Panc1 (cell line): Measurements from ENCODE around the gene C3orf49. TPM values are rescaled to one million over a fixed set of nuclear protein-coding genes. Genes with fewer than 3 reads are reported as not detected.

ENCODE experiments used
- ATAC-seq: fragments of 200-7000 bp; cut with Tn5 transposase; 2 replicates; pipeline ENCODE4 v1.9.1; 2020; ENCODE audit warnings: mild to moderate bottlenecking, moderate library complexity
- BruUV-seq: library from RNA; stranded (reverse); fragments of 400-500 nt; replicated peaks from 2 replicates; lab custom pipeline; 2021; lab: Mats Ljungman, UMichigan
- CTCF ChIA-PET: fragments of 300-600 bp; sonication (Branson Sonifier 250); formaldehyde crosslinking; loops from one replicate; lab custom pipeline; 2022; ENCODE audit warnings: antibody characterized with exemption; lab: Charles Lee
- POLR2A ChIA-PET: fragments of 300-600 bp; sonication (Branson Sonifier 250); formaldehyde crosslinking; loops from one replicate; lab custom pipeline; 2022; ENCODE audit warnings: antibody characterized with exemption; lab: Charles Lee
- DNase-seq: peaks from one replicate; pipeline ENCODE4 v3.0.0-alpha.2; 2010; ENCODE audit warnings: low read depth, low spot score
- H3K27ac ChIP-seq: 2 replicates; pipeline ENCODE4 v1.5.1; 2011; ENCODE audit warnings: mild to moderate bottlenecking, low read length, inconsistent platforms
- H3K27me3 ChIP-seq: fragments of 200-500 bp; sonication (Bioruptor generic); 2 replicates; pipeline ENCODE4 v1.6.0; 2014; ENCODE audit warnings: low read length, inconsistent platforms; ENCODE audit not compliant: control insufficient read depth, insufficient read depth
- H3K36me3 ChIP-seq: fragments of 200-500 bp; sonication (Bioruptor generic); 2 replicates; pipeline ENCODE4 v1.5.1; 2014; ENCODE audit warnings: inconsistent platforms, mild to moderate bottlenecking, low read length, moderate library complexity; ENCODE audit not compliant: control insufficient read depth, insufficient read depth
- H3K4me1 ChIP-seq: 2 replicates; pipeline ENCODE4 v1.5.1; 2011; ENCODE audit warnings: inconsistent platforms, mild to moderate bottlenecking, low read length, moderate library complexity; ENCODE audit not compliant: control insufficient read depth, insufficient read depth
- H3K4me3 ChIP-seq, 2 experiments: 2 replicates each; pipeline ENCODE4 v1.5.1; 2011 to 2012; ENCODE audit warnings: low read depth in 2 of 2, low read length in 2 of 2, mild to moderate bottlenecking in 2 of 2, inconsistent platforms in 1 of 2, moderate library complexity in 1 of 2
- H3K9me3 ChIP-seq: fragments of 200-500 bp; sonication (Bioruptor generic); 2 replicates; pipeline ENCODE4 v1.5.1; 2014; ENCODE audit warnings: low read depth, mild to moderate bottlenecking, inconsistent platforms, low read length, moderate library complexity; ENCODE audit not compliant: control insufficient read depth, insufficient read depth
- POLR2AphosphoS5 ChIP-seq: IDR thresholded peaks from 2 replicates; pipeline ENCODE4 v1.6.1; 2012; ENCODE audit warnings: mild to moderate bottlenecking, low read depth, low read length, moderate library complexity
- SIN3A ChIP-seq: IDR thresholded peaks from 2 replicates; pipeline ENCODE4 v1.6.1; 2012; ENCODE audit warnings: low read depth, mild to moderate bottlenecking, low read length, moderate library complexity, borderline replicate concordance; ENCODE audit not compliant: insufficient read depth
- TCF7L2 ChIP-seq: IDR thresholded peaks from 2 replicates; pipeline ENCODE4 v1.6.1; 2011; ENCODE audit warnings: mild to moderate bottlenecking, low read depth, low read length, inconsistent platforms
- in situ Hi-C: cut with HindIII; loops from 2 replicates; pipeline ENCODE4 v1.10.0; 2016; ENCODE audit warnings: low sequenced_read_pairs, low pct_unique_long_range_greater_than_20kb
- intact Hi-C: fragments of 100-400 bp; cut with micrococcal nuclease; formaldehyde crosslinking; loops from one replicate; pipeline ENCODE4 v1.10.0; 2022; ENCODE audit not compliant: unreplicated experiment
- total RNA-seq: library from RNA; stranded (reverse); gene quantifications from one replicate; pipeline ENCODE4 v1.2.1, GENCODE V29; 2021; ENCODE audit not compliant: unreplicated experiment
- TF ChIP-seq, protein P1 (sequence below), 2 experiments: IDR thresholded peaks; 2 replicates each; pipeline ENCODE4 v1.6.1; 2011 to 2012; ENCODE audit warnings: low read depth in 2 of 2, control low read depth in 1 of 2, low read length in 1 of 2, mild to moderate bottlenecking in 1 of 2, moderate library complexity in 1 of 2; ENCODE audit not compliant: insufficient read depth in 1 of 2
- TF ChIP-seq, protein P2 (sequence below): fragments of 450-650 bp; IDR thresholded peaks from 2 replicates; pipeline ENCODE4 v1.5.1; 2017; ENCODE audit warnings: mild to moderate bottlenecking

C3orf49 gene
- total RNA-seq, 1 experiment from 2014 or later: not detected

DNA sequence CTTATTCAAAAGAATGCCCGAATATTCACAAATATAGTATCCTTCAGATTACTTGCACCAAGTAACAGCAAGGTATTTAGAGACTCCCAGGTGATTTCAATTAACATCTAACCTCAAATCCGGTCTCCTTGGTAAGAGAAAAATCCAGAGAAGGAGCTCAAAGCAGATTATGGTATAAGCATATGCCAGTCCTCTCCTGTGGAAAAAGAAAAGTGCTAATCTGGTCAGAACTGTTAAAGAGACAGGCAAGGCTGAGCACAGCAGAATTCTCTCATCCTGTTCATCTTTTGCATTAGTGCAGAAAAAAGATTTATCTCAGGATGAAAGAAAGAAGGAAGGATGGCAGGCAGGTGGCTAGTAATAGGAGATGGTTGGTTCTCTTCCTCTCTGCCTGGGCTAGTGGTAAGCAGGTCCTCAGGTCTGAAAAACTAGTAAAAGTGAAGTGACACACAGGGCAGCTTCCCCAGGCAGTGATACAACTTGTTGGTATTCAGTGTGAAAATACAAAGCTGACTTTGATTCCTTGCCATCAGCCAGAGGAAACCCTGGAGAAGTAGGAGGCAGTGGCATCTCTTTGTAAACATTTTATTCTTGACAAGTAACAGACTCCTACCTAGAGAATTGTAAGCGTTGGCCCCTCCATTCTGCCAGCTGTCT is 58.8 kb downstream of the C3orf49 start:
- intact Hi-C loops (no loop called here), in situ Hi-C loops (no loop called here)
- no peaks in the 10 kb centered on the region for H3K27me3 ChIP-seq
- BruUV-seq: no TSS peak
- TF ChIP-seq, protein P1, sequence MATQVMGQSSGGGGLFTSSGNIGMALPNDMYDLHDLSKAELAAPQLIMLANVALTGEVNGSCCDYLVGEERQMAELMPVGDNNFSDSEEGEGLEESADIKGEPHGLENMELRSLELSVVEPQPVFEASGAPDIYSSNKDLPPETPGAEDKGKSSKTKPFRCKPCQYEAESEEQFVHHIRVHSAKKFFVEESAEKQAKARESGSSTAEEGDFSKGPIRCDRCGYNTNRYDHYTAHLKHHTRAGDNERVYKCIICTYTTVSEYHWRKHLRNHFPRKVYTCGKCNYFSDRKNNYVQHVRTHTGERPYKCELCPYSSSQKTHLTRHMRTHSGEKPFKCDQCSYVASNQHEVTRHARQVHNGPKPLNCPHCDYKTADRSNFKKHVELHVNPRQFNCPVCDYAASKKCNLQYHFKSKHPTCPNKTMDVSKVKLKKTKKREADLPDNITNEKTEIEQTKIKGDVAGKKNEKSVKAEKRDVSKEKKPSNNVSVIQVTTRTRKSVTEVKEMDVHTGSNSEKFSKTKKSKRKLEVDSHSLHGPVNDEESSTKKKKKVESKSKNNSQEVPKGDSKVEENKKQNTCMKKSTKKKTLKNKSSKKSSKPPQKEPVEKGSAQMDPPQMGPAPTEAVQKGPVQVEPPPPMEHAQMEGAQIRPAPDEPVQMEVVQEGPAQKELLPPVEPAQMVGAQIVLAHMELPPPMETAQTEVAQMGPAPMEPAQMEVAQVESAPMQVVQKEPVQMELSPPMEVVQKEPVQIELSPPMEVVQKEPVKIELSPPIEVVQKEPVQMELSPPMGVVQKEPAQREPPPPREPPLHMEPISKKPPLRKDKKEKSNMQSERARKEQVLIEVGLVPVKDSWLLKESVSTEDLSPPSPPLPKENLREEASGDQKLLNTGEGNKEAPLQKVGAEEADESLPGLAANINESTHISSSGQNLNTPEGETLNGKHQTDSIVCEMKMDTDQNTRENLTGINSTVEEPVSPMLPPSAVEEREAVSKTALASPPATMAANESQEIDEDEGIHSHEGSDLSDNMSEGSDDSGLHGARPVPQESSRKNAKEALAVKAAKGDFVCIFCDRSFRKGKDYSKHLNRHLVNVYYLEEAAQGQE (IDR thresholded peaks at IDR 0.05; ENCODE audit: insufficient read depth in 1 of 2, low read depth in 2 of 2, low read length in 1 of 2): no peak
- TF ChIP-seq, protein P2, sequence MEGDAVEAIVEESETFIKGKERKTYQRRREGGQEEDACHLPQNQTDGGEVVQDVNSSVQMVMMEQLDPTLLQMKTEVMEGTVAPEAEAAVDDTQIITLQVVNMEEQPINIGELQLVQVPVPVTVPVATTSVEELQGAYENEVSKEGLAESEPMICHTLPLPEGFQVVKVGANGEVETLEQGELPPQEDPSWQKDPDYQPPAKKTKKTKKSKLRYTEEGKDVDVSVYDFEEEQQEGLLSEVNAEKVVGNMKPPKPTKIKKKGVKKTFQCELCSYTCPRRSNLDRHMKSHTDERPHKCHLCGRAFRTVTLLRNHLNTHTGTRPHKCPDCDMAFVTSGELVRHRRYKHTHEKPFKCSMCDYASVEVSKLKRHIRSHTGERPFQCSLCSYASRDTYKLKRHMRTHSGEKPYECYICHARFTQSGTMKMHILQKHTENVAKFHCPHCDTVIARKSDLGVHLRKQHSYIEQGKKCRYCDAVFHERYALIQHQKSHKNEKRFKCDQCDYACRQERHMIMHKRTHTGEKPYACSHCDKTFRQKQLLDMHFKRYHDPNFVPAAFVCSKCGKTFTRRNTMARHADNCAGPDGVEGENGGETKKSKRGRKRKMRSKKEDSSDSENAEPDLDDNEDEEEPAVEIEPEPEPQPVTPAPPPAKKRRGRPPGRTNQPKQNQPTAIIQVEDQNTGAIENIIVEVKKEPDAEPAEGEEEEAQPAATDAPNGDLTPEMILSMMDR: no peak
- TF ChIP-seq POLR2AphosphoS5: no peak
- TF ChIP-seq SIN3A: no peak
- TF ChIP-seq TCF7L2: no peak
- H3K9me3 ChIP-seq: no peaks in the 10 kb centered on the region
- ATAC-seq (no peak), DNase-seq (no peak)
- H3K4me1 ChIP-seq: no peaks in the 10 kb centered on the region; the same call in 1 of the 2 replicates
- H3K36me3 ChIP-seq: no peaks in the 10 kb centered on the region
- POLR2A ChIA-PET: no interaction called here
- no peak overlapping the region for H3K4me3 ChIP-seq
- H3K27ac ChIP-seq: no peak overlapping the region
- CTCF ChIA-PET: no interaction called here

DNA sequence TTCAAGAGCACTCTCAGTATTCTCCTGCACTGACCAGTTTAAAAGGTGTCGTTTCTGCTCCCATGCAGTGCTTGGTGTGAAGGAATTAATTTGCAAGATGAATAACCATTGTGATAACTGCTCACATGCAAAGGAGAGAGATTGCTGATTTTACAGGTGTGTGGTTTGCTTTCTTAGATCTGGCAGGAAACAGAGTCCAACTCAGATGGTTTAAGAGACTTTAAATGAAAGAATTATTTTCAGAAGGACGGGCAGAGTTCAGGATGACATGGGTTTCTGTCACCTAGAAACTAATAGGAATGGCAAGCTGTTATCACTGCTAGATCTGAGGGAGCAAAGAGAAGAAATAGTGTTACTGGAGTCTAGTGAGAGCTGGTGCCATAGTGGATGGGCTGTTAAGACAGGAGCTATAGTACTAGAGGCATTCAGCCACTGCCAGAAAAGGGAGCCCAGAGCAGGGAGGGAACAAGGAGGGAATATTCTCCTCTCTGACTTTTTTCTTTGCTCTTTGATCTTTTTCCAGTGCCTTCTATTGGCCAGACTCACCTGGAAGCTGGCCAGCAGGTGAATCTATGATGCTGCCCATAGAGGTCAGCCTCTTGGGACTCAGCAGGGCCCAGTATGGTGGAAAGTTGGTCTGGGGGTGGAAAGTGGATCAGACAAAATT is 59.4 kb downstream of the C3orf49 start:
- intact Hi-C loops (no loop called here), in situ Hi-C loops (no loop called here)
- no peaks in the 10 kb centered on the region for H3K27me3 ChIP-seq
- ChIA-PET CTCF (no interaction called here), POLR2A (no interaction called here)
- no peaks in the 10 kb centered on the region; the same call in 1 of the 2 replicates for H3K4me1 ChIP-seq
- TF ChIP-seq SIN3A: no peak
- TF ChIP-seq, protein P2: no peak
- no peak for TF ChIP-seq TCF7L2
- no peak for TF ChIP-seq POLR2AphosphoS5
- TF ChIP-seq, protein P1 (IDR thresholded peaks at IDR 0.05; ENCODE audit: insufficient read depth in 1 of 2, low read depth in 2 of 2, low read length in 1 of 2): no peak
- ATAC-seq: no peak
- H3K4me3 ChIP-seq: no peak overlapping the region
- H3K9me3 ChIP-seq: no peaks in the 10 kb centered on the region
- DNase-seq: no peak
- H3K27ac ChIP-seq: no peak overlapping the region
- no TSS peak for BruUV-seq
- no peaks in the 10 kb centered on the region for H3K36me3 ChIP-seq
